IPS-20b (cell line): Measurements from ENCODE around the gene YRDC.

ENCODE experiments used
- H3K27ac ChIP-seq: one replicate; pipeline ENCODE4 v1.5.1; 2013; ENCODE audit warnings: low read length
- H3K27me3 ChIP-seq: 2 replicates; pipeline ENCODE4 v1.6.1; 2013; ENCODE audit warnings: mild to moderate bottlenecking, low read length, inconsistent platforms; ENCODE audit not compliant: insufficient read depth
- H3K36me3 ChIP-seq: 2 replicates; pipeline ENCODE4 v1.6.1; 2013; ENCODE audit warnings: low read depth, mild to moderate bottlenecking, inconsistent platforms, low read length, moderate library complexity; ENCODE audit not compliant: insufficient read depth
- H3K4me1 ChIP-seq: 2 replicates; pipeline ENCODE4 v1.6.1; 2013; ENCODE audit warnings: mild to moderate bottlenecking, control low read depth, inconsistent platforms, low read length, moderate library complexity; ENCODE audit not compliant: insufficient read depth
- H3K4me3 ChIP-seq: 2 replicates; pipeline ENCODE4 v1.5.1; 2013; ENCODE audit warnings: mild to moderate bottlenecking, low read length, inconsistent platforms
- H3K9ac ChIP-seq: 2 replicates; pipeline ENCODE4 v1.6.1; 2013; ENCODE audit warnings: low read depth, mild to moderate bottlenecking, inconsistent platforms, low read length, moderate library complexity
- H3K9me3 ChIP-seq: 2 replicates; pipeline ENCODE4 v1.6.1; 2013; ENCODE audit warnings: mild to moderate bottlenecking, low read depth, low read length, inconsistent platforms; ENCODE audit not compliant: insufficient read depth

The YRDC gene

GRCh38 chr1:37763791-37764413, 44.1 kb downstream of the YRDC start:
- Histone ChIP-seq H3K9me3 (no peaks in the 10 kb centered on the region), H3K36me3 (no peaks in the 10 kb centered on the region), H3K4me3 (no peak overlapping the region), H3K27me3 (peaks cover 100% of the 10 kb centered on the region), H3K9ac (no peak overlapping the region), H3K27ac (no peak overlapping the region), H3K4me1 (peaks cover 6% of the 10 kb centered on the region; the same call in 1 of the 2 replicates)

GRCh38 chr1:37762516-37762915, 45.5 kb downstream of the YRDC start:
- H3K9me3 ChIP-seq: no peaks in the 10 kb centered on the region
- peaks cover 6% of the 10 kb centered on the region; the same call in 1 of the 2 replicates for H3K4me1 ChIP-seq
- H3K36me3 ChIP-seq: no peaks in the 10 kb centered on the region
- peaks cover 100% of the 10 kb centered on the region for H3K27me3 ChIP-seq
- no peak overlapping the region for H3K9ac ChIP-seq
- no peak overlapping the region for H3K27ac ChIP-seq
- H3K4me3 ChIP-seq: no peak overlapping the region

GRCh38 chr1:37761416-37762095, 46.5 kb downstream of the YRDC start:
- H3K27me3 ChIP-seq: peaks cover 100% of the 10 kb centered on the region
- H3K4me1 ChIP-seq: no peaks in the 10 kb centered on the region; the same call in 1 of the 2 replicates
- H3K36me3 ChIP-seq: no peaks in the 10 kb centered on the region
- no peak overlapping the region for H3K9ac ChIP-seq
- H3K4me3 ChIP-seq: no peak overlapping the region
- H3K9me3 ChIP-seq: no peaks in the 10 kb centered on the region
- H3K27ac ChIP-seq: no peak overlapping the region

GRCh38 chr1:37759451-37759850, 48.6 kb downstream of the YRDC start:
- Histone ChIP-seq H3K27me3 (peaks cover 100% of the 10 kb centered on the region), H3K9me3 (no peaks in the 10 kb centered on the region), H3K4me3 (no peak overlapping the region), H3K4me1 (no peaks in the 10 kb centered on the region), H3K36me3 (no peaks in the 10 kb centered on the region), H3K27ac (no peak overlapping the region), H3K9ac (no peak overlapping the region)

GRCh38 chr1:37755951-37756560, 52.0 kb downstream of the YRDC start:
- peaks cover 100% of the 10 kb centered on the region for H3K27me3 ChIP-seq

GRCh38 chr1:37755290-37755689, 52.7 kb downstream of the YRDC start:
- no peaks in the 10 kb centered on the region for H3K4me1 ChIP-seq
- H3K36me3 ChIP-seq: no peaks in the 10 kb centered on the region
- H3K27me3 ChIP-seq: peaks cover 100% of the 10 kb centered on the region
- H3K4me3 ChIP-seq: no peak overlapping the region
- no peak overlapping the region for H3K9ac ChIP-seq
- no peaks in the 10 kb centered on the region for H3K9me3 ChIP-seq
- no peak overlapping the region for H3K27ac ChIP-seq

More at GRCh38 chr1:37755951-37756560, 52.0 kb downstream of the YRDC start:
- H3K27ac ChIP-seq: no peak overlapping the region
- no peaks in the 10 kb centered on the region for H3K4me1 ChIP-seq
- H3K9me3 ChIP-seq: no peaks in the 10 kb centered on the region
- no peak overlapping the region for H3K4me3 ChIP-seq
- no peaks in the 10 kb centered on the region for H3K36me3 ChIP-seq
- H3K9ac ChIP-seq: no peak overlapping the region

GRCh38 chr1:37753473-37754321, 54.3 kb downstream of the YRDC start:
- Histone ChIP-seq H3K27me3 (peaks cover 93% of the 10 kb centered on the region), H3K9ac (no peak overlapping the region), H3K9me3 (no peaks in the 10 kb centered on the region), H3K4me3 (peak overlapping the region; percentile 30; the same call in 1 of the 2 replicates), H3K36me3 (no peaks in the 10 kb centered on the region), H3K4me1 (no peaks in the 10 kb centered on the region), H3K27ac (no peak overlapping the region)
